ENCODE measurements around the gene C15orf62.

GRCh38 chr15:40815042-40815698 lies 45.4 kb downstream of the C15orf62 start:
- no peak for TF ChIP-seq CTCF (IDR thresholded peaks at IDR 0.05)
- no peak for TF ChIP-seq POLR2AphosphoS5 (IDR thresholded peaks at IDR 0.05)
